ENCODE results near the gene LHX1. TPM values are rescaled to one million over a fixed set of nuclear protein-coding genes. Genes with fewer than 3 reads are reported as not detected.

Gene LHX1
- total RNA-seq, 1 donor from 2014 or later = 1.1 TPM

DNA sequence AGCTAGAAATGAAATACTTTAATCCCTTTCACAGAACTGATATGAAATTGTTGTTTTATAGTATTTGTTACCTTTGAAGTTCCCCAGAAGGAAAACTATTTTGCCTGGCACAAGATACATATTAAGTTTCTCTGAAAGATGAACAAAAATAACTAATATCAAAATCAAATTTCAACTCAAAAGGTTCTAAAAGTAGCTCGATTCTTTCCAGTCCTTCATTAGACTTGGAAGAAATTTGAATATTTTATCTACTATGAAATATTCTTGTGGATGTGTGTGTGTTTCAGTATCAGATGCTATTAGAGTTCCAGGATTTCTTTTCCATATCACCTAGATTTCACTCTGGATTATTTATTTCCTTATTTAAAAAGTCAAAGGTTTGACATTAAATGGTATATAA lies 7.9 kb downstream of the LHX1 start:
- no peak for DNase-seq (ENCODE audit: low read depth, low spot score)
- Mint-ChIP-seq H3K9me3 (no peaks in the 10 kb centered on the region), H3K36me3 (ENCODE audit: low read depth) (peaks cover 7% of the 10 kb centered on the region), H3K27me3 (ENCODE audit: low read depth) (peaks cover 86% of the 10 kb centered on the region), H3K27ac (ENCODE audit: unreplicated experiment) (no peak overlapping the region), H3K4me3 (peak overlapping the region; percentile 69), H3K4me1 (peaks cover 25% of the 10 kb centered on the region)
- no peak for TF ChIP-seq CTCF (conservative IDR thresholded peaks at IDR 0.05)

GRCh38 chr17:36945959-36946725 lies 8.9 kb downstream of the LHX1 start:
- H3K9me3 Mint-ChIP-seq = no peaks in the 10 kb centered on the region
- no peak for TF ChIP-seq CTCF (conservative IDR thresholded peaks at IDR 0.05)
- DNase-seq (ENCODE audit: low read depth, low spot score) = no peak
- H3K27ac Mint-ChIP-seq (ENCODE audit: unreplicated experiment) = no peak overlapping the region
- peaks cover 7% of the 10 kb centered on the region for H3K36me3 Mint-ChIP-seq (ENCODE audit: low read depth)
- peak overlapping the region; percentile 71 for H3K4me3 Mint-ChIP-seq
- peaks cover 33% of the 10 kb centered on the region for H3K4me1 Mint-ChIP-seq
- H3K27me3 Mint-ChIP-seq (ENCODE audit: low read depth) = peaks cover 76% of the 10 kb centered on the region

DNA sequence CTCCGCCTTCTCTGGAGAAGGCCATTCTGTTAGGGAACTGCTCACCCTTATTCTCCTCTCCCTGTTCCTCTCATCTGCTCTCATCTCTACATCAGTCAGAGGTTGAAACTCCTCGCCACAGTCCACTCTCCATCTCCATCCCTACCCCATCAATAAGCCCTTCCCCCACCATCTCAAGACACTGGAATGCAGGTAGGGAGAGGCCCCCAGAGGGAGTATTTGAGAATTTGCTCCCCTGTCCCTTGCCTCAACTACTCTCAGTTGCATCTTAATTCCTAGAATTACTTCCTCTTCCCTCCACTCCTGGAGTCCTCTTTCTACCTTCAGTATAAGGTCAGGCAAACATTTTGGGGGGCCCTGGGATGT lies 9.4 kb downstream of the LHX1 start:
- Mint-ChIP-seq H3K27me3 (ENCODE audit: low read depth) (peaks cover 70% of the 10 kb centered on the region), H3K9me3 (no peaks in the 10 kb centered on the region), H3K36me3 (ENCODE audit: low read depth) (peaks cover 3% of the 10 kb centered on the region), H3K27ac (ENCODE audit: unreplicated experiment) (no peak overlapping the region), H3K4me3 (peak overlapping the region; percentile 71), H3K4me1 (peaks cover 29% of the 10 kb centered on the region)
- DNase-seq (ENCODE audit: low read depth, low spot score) = no peak
- no peak for TF ChIP-seq CTCF (conservative IDR thresholded peaks at IDR 0.05)

- peaks cover 13% of the 10 kb centered on the region for H3K36me3 Mint-ChIP-seq (ENCODE audit: low read depth)
- peaks cover 37% of the 10 kb centered on the region for H3K4me1 Mint-ChIP-seq
- peaks cover 56% of the 10 kb centered on the region for H3K27me3 Mint-ChIP-seq (ENCODE audit: low read depth)
- peak overlapping the region; percentile 87 for H3K4me3 Mint-ChIP-seq
- TF ChIP-seq CTCF (conservative IDR thresholded peaks at IDR 0.05) = no peak
- H3K27ac Mint-ChIP-seq (ENCODE audit: unreplicated experiment) = no peak overlapping the region
- no peaks in the 10 kb centered on the region for H3K9me3 Mint-ChIP-seq
- DNase-seq (ENCODE audit: low read depth, low spot score) = no peak
Measured at GRCh38 chr17:36947922-36948716, 10.8 kb downstream of the LHX1 start.

- peaks cover 48% of the 10 kb centered on the region for H3K27me3 Mint-ChIP-seq (ENCODE audit: low read depth)
- H3K27ac Mint-ChIP-seq (ENCODE audit: unreplicated experiment) = peak within 1 kb of the TSS; percentile 97
- DNase-seq (ENCODE audit: low read depth, low spot score) = peak; percentile 96
Measured at GRCh38 chr17:36948717-36949460, 11.6 kb downstream of the LHX1 start, which contains the start of gene AATF. Gene AATF (plus strand): TSS chr17:36948954. CDS start chr17:36949126, 172 bp downstream.

More at GRCh38 chr17:36948717-36949460, 11.6 kb downstream of the LHX1 start, which contains the start of gene AATF:
- H3K4me3 Mint-ChIP-seq = peak within 1 kb of the TSS; percentile 87
- peaks cover 38% of the 10 kb centered on the region for H3K4me1 Mint-ChIP-seq
- no peaks in the 10 kb centered on the region for H3K9me3 Mint-ChIP-seq
- no peak for TF ChIP-seq CTCF (conservative IDR thresholded peaks at IDR 0.05)
- peaks cover 13% of the 10 kb centered on the region for H3K36me3 Mint-ChIP-seq (ENCODE audit: low read depth)

All from neural crest cell (in vitro differentiated cells).